ENCODE measurements around the gene PRR23A. TPM values are rescaled to one million over a fixed set of nuclear protein-coding genes. Genes with fewer than 3 reads are reported as not detected.

PRR23A gene
- total RNA-seq (ENCODE audit: low replicate concordance) = not detected in 2 replicates

DNA sequence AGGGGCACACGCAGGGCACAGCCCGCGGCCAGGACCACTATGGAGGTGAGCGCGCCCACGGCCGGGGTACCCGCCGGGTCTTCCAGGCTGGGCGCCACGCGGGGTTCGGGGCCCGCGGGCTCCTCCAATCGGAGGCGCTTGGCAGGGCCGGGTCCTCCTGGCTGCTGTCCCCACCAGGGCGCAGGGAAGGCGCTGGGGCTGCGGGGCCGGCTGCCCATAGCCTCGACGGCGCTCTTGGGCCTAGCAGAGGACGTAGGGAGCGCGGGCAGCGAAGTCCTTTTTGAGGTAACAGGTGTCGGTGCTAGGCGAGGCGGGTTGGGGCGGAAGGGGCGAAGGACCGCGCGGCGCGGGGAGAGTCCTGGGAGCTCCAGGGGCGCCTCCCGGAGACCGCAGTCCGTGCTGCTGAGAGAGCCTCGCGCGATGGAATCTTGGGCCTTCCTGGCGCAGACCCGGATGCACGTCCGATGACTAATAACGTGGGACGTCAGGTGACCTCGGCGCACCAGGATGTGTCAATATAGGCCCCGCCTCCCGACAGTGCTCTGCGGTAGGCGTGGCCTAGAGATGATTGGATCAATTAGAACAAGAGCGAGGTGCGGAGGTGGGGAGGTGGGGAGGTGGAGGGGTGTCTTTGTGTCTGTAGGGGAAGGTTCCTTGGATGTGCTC is at the start of gene PRR23A:
TSS of gene PRR23A (minus strand) at position 218 of the 666 bp plus-strand sequence. CDS start at position 218, 0 bp downstream.
- Histone ChIP-seq H3K4me3 (no peak within 1 kb of the TSS), H3K9me3 (ENCODE audit: low read depth) (no peaks in the 10 kb centered on the region), H3K79me2 (ENCODE audit: low read depth) (no peaks in the 10 kb centered on the region), H3K27me3 (no peaks in the 10 kb centered on the region), H2AFZ (replicated peaks) (no peak within 1 kb of the TSS), H3K27ac (no peak within 1 kb of the TSS), H3K4me1 (no peaks in the 10 kb centered on the region), H3F3A (ENCODE audit: low read depth) (no peaks in the 10 kb centered on the region), H3K9ac (no peak within 1 kb of the TSS), H3K36me3 (no peaks in the 10 kb centered on the region), H3K4me2 (no peak within 1 kb of the TSS), H4K20me1 (ENCODE audit: low read depth) (no peaks in the 10 kb centered on the region)
- DNase-seq (ENCODE audit: low spot score) = no peak
- Mint-ChIP-seq H3K9me3 (peaks cover 23% of the 10 kb centered on the region), H3K36me3 (no peaks in the 10 kb centered on the region), H3K27ac (no peak within 1 kb of the TSS), H3K4me1 (no peaks in the 10 kb centered on the region), H3K27me3 (ENCODE audit: insufficient read depth, low read depth) (peaks cover 4% of the 10 kb centered on the region), H3K4me3 (no peak within 1 kb of the TSS)
- TF ChIP-seq CTCF (IDR thresholded peaks at IDR 0.05) (no peak), EZH2 (IDR thresholded peaks at IDR 0.05) (no peak), EZH2phosphoT487 (IDR thresholded peaks at IDR 0.05) (no peak)

GRCh38 chr3:139052802-139053600 is 46.9 kb upstream of the PRR23A start:
- no peaks in the 10 kb centered on the region for H3F3A ChIP-seq (ENCODE audit: low read depth)
- H2AFZ ChIP-seq (replicated peaks) = no peak overlapping the region
- Mint-ChIP-seq H3K27ac (no peak overlapping the region), H3K4me1 (no peaks in the 10 kb centered on the region), H3K36me3 (no peaks in the 10 kb centered on the region), H3K9me3 (peaks cover 19% of the 10 kb centered on the region), H3K27me3 (ENCODE audit: insufficient read depth, low read depth) (peaks cover 2% of the 10 kb centered on the region), H3K4me3 (no peak overlapping the region)
- no peaks in the 10 kb centered on the region for H3K79me2 ChIP-seq (ENCODE audit: low read depth)
- no peaks in the 10 kb centered on the region for H4K20me1 ChIP-seq (ENCODE audit: low read depth)
- TF ChIP-seq EZH2phosphoT487 (IDR thresholded peaks at IDR 0.05) = no peak
- no peak for TF ChIP-seq CTCF (IDR thresholded peaks at IDR 0.05)
- H3K4me2 ChIP-seq = no peak overlapping the region
- H3K27me3 ChIP-seq = no peaks in the 10 kb centered on the region
- H3K27ac ChIP-seq = no peak overlapping the region
- DNase-seq (ENCODE audit: low spot score) = no peak
- H3K4me3 ChIP-seq = no peak overlapping the region
- H3K9ac ChIP-seq = no peak overlapping the region
- H3K36me3 ChIP-seq = no peaks in the 10 kb centered on the region
- H3K9me3 ChIP-seq (ENCODE audit: low read depth) = no peaks in the 10 kb centered on the region
- H3K4me1 ChIP-seq = no peaks in the 10 kb centered on the region

- no peak within 1 kb of the TSS for H3K4me3 Mint-ChIP-seq
- no peaks in the 10 kb centered on the region for H3K27me3 Mint-ChIP-seq (ENCODE audit: insufficient read depth, low read depth)
- H3K27ac ChIP-seq = no peak within 1 kb of the TSS
- H3K9ac ChIP-seq = no peak within 1 kb of the TSS
- no peaks in the 10 kb centered on the region for H3K79me2 ChIP-seq (ENCODE audit: low read depth)
- no peak for DNase-seq (ENCODE audit: low spot score)
- peaks cover 21% of the 10 kb centered on the region for H3K9me3 Mint-ChIP-seq
- no peak within 1 kb of the TSS for H3K4me3 ChIP-seq
- no peaks in the 10 kb centered on the region for H3K4me1 Mint-ChIP-seq
- H3F3A ChIP-seq (ENCODE audit: low read depth) = no peaks in the 10 kb centered on the region
- H3K27ac Mint-ChIP-seq = no peak within 1 kb of the TSS
- no peaks in the 10 kb centered on the region for H3K27me3 ChIP-seq
- H3K4me2 ChIP-seq = no peak within 1 kb of the TSS
- no peak for TF ChIP-seq CTCF (IDR thresholded peaks at IDR 0.05)
- TF ChIP-seq EZH2phosphoT487 (IDR thresholded peaks at IDR 0.05) = no peak
- no peak for TF ChIP-seq EZH2 (IDR thresholded peaks at IDR 0.05)
- H4K20me1 ChIP-seq (ENCODE audit: low read depth) = no peaks in the 10 kb centered on the region
- H3K36me3 Mint-ChIP-seq = no peaks in the 10 kb centered on the region
- no peaks in the 10 kb centered on the region for H3K4me1 ChIP-seq
- H3K9me3 ChIP-seq (ENCODE audit: low read depth) = no peaks in the 10 kb centered on the region
- no peaks in the 10 kb centered on the region for H3K36me3 ChIP-seq
- H2AFZ ChIP-seq (replicated peaks) = no peak within 1 kb of the TSS
These were observed 38.5 kb upstream of the PRR23A start, which contains the start of gene PRR23C for GRCh38 chr3:139044366-139045210. Gene PRR23C, minus strand, starts transcription at chr3:139044892. Its CDS starts 272 bp downstream, at chr3:139044620.
